PC-9 (cell line): ENCODE results near the gene GXYLT1. TPM values are rescaled to one million over a fixed set of nuclear protein-coding genes. Genes with fewer than 3 reads are reported as not detected.

Experiments used
- BruUV-seq: library from RNA; stranded (reverse); fragments of 400-500 nt; replicated peaks from 2 replicates; lab custom pipeline; 2021; lab: Mats Ljungman, UMichigan
- CTCF ChIA-PET: fragments of 300-600 bp; sonication (Branson Sonifier 250); formaldehyde crosslinking; loops from one replicate; lab custom pipeline; 2022; ENCODE audit warnings: antibody characterized with exemption; lab: Charles Lee
- POLR2A ChIA-PET: fragments of 300-600 bp; sonication (Branson Sonifier 250); formaldehyde crosslinking; loops from one replicate; lab custom pipeline; 2022; ENCODE audit warnings: antibody characterized with exemption; ENCODE audit not compliant: unreplicated experiment; lab: Charles Lee
- DNase-seq, 2 experiments: peaks; one replicate each; pipeline versions ENCODE4 v3.0.0 to v3.0.0-alpha.2; 2015 to 2022; ENCODE audit warnings: mixed read lengths in 1 of 2
- H2AFZ ChIP-seq: fragments of 200-600 bp; sonication (generic); 2 replicates; pipeline ENCODE4 v1.8.1; 2017; ENCODE audit warnings: antibody characterized with exemption
- H3F3A ChIP-seq: fragments of 200-600 bp; sonication (generic); 2 replicates; pipeline ENCODE4 v1.8.1; 2017; ENCODE audit warnings: antibody characterized with exemption, mild to moderate bottlenecking, low read depth; ENCODE audit not compliant: insufficient read depth
- H3K27ac ChIP-seq: fragments of 200-600 bp; sonication (generic); 2 replicates; pipeline ENCODE4 v1.6.1; 2016; ENCODE audit warnings: mixed run types
- H3K27me3 ChIP-seq: fragments of 200-600 bp; sonication (generic); 2 replicates; pipeline ENCODE4 v1.6.1; 2016; ENCODE audit warnings: low read depth, mixed run types; ENCODE audit not compliant: insufficient read depth
- H3K36me3 ChIP-seq: fragments of 200-600 bp; sonication (generic); 2 replicates; pipeline ENCODE4 v1.6.1; 2016; ENCODE audit warnings: low read depth, mixed run types
- H3K4me1 ChIP-seq: fragments of 200-600 bp; sonication (generic); replicated peaks from 2 replicates; pipeline ENCODE4 v1.6.1; 2016; ENCODE audit warnings: mixed run types; ENCODE audit not compliant: insufficient read depth
- H3K4me2 ChIP-seq: fragments of 200-600 bp; sonication (generic); 2 replicates; pipeline ENCODE4 v1.6.1; 2017; ENCODE audit warnings: mixed run types
- H3K4me3 ChIP-seq: fragments of 200-600 bp; sonication (generic); 2 replicates; pipeline ENCODE4 v1.6.1; 2016; ENCODE audit warnings: mixed run types
- H3K79me2 ChIP-seq: fragments of 200-600 bp; sonication (generic); 2 replicates; pipeline ENCODE4 v1.6.1; 2017; ENCODE audit warnings: low read depth, mixed run types
- H3K9me2 ChIP-seq: fragments of 200-600 bp; sonication (generic); 2 replicates; pipeline ENCODE4 v1.8.1; 2017; ENCODE audit warnings: mild to moderate bottlenecking; ENCODE audit not compliant: insufficient read depth
- H3K9me3 ChIP-seq: fragments of 200-600 bp; sonication (generic); 2 replicates; pipeline ENCODE4 v1.8.1; 2016; ENCODE audit warnings: low read depth; ENCODE audit not compliant: insufficient read depth
- H4K20me1 ChIP-seq: fragments of 200-600 bp; sonication (generic); 2 replicates; pipeline ENCODE4 v1.8.1; 2017; ENCODE audit not compliant: insufficient read depth
- CTCF ChIP-seq: fragments of 200-600 bp; sonication (generic); conservative IDR thresholded peaks from 2 replicates; pipeline ENCODE4 v1.6.1; 2017; ENCODE audit warnings: mixed run types, antibody characterized with exemption, mild to moderate bottlenecking, moderate library complexity
- EZH2 ChIP-seq: fragments of 200-600 bp; sonication (generic); IDR thresholded peaks from 2 replicates; pipeline ENCODE4 v1.8.0; 2017; ENCODE audit warnings: antibody characterized with exemption, low read depth
- intact Hi-C: fragments of 100-400 bp; cut with micrococcal nuclease; formaldehyde crosslinking; loops from one replicate; pipeline ENCODE4 v1.10.0; 2022; ENCODE audit not compliant: unreplicated experiment
- total RNA-seq: library from RNA; stranded (reverse); gene quantifications from 2 replicates; pipeline ENCODE4 v1.2.3, GENCODE V29; 2021

The GXYLT1 gene
- total RNA-seq, 1 experiment from 2014 or later: 7.8 TPM

DNA sequence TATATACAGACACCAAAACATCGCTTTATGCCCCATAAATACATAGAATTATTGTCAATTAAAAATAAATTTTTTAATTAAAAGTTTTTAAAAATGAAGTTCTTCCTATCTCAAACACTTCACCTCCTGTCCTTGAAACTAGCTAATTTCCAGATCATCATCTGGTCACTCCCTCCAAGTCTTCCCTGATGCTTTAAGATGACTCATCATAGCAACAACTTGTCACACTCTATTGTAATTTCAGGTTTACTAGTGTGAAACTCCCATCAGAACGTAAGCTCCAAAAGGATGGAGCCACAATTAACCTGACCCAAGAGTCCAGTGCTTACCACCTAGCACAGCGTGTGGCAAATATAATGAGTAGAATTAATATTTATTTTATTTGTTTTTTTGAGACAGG, 16.3 kb downstream of the GXYLT1 start:
- CTCF ChIA-PET: no interaction called here
- Histone ChIP-seq H3K4me1 (peaks cover 21% of the 10 kb centered on the region), H3K79me2 (peaks cover 70% of the 10 kb centered on the region), H2AFZ (no peak overlapping the region), H3K36me3 (no peaks in the 10 kb centered on the region), H3K9me3 (no peaks in the 10 kb centered on the region), H3F3A (peaks cover 15% of the 10 kb centered on the region), H3K27me3 (no peaks in the 10 kb centered on the region), H3K4me2 (no peak overlapping the region), H3K27ac (no peak overlapping the region), H4K20me1 (peaks cover 10% of the 10 kb centered on the region; the same call in 1 of the 2 replicates), H3K4me3 (no peak overlapping the region), H3K9me2 (no peaks in the 10 kb centered on the region)
- POLR2A ChIA-PET: no interaction called here
- no peak for DNase-seq
- intact Hi-C loops: loop anchor here (5.0 to 10.0 kb wide), 2 partner anchors 56 to 1209 kb away; no protein-coding TSS in a partner anchor
- no TSS peak for BruUV-seq
- no peak for TF ChIP-seq EZH2
- TF ChIP-seq CTCF: no peak

DNA sequence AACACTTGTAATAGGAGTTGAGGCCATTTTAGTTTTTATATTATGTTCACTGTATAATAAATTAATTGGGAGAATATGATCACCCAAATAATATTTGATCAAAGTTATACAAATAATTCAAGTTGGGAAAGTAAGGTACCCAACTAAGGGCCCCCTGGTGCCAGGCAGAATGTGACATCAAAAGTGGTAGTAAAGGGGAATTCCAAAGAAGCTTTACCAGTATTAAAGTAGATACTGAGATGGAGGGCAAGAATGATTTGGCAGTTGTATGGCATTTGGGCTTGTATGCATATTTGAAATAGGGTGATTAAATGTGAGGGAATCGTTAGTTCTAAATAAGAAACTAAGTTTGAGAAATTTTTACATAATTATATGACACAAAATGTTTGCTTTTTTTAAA, 17.7 kb downstream of the GXYLT1 start:
- POLR2A ChIA-PET: no interaction called here
- Histone ChIP-seq H3K79me2 (peaks cover 70% of the 10 kb centered on the region), H3K9me3 (no peaks in the 10 kb centered on the region), H3K27ac (no peak overlapping the region), H3K4me3 (no peak overlapping the region), H3K27me3 (no peaks in the 10 kb centered on the region), H3F3A (peaks cover 15% of the 10 kb centered on the region), H3K4me2 (no peak overlapping the region), H2AFZ (no peak overlapping the region), H4K20me1 (peaks cover 10% of the 10 kb centered on the region; the same call in 1 of the 2 replicates), H3K36me3 (no peaks in the 10 kb centered on the region), H3K4me1 (peaks cover 21% of the 10 kb centered on the region), H3K9me2 (no peaks in the 10 kb centered on the region)
- TF ChIP-seq CTCF: no peak
- TF ChIP-seq EZH2: no peak
- intact Hi-C loops: loop anchor here (5.0 to 10.0 kb wide), 2 partner anchors 58 to 1210 kb away; no protein-coding TSS in a partner anchor
- no TSS peak for BruUV-seq
- no peak for DNase-seq
- CTCF ChIA-PET: interaction anchor here (0.7 kb wide), 2 partner anchors 464 to 1061 kb away, joined by 3 to 10 read pairs; no protein-coding TSS in a partner anchor

DNA sequence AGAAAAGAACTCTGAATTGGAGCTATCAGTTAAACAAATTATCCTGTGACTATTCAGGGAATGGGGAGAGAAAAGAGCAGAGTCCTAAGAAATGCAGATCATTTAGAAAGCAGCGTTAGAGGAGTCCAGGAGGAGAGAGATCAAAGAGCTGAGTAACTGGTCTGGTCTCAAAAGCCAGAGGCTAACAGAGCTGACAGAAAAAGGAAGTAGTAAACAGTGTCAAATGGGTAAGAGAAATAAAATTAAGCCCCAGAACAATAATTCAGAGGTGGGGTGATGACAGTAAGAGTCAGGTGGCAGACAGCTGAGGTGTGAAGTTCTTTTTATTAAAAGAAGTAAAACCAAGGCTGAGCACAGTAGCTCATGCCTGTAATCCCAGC, 19.3 kb downstream of the GXYLT1 start:
- Histone ChIP-seq H3K36me3 (no peaks in the 10 kb centered on the region), H3K27ac (no peak overlapping the region), H4K20me1 (peaks cover 10% of the 10 kb centered on the region; the same call in 1 of the 2 replicates), H3K4me1 (peaks cover 7% of the 10 kb centered on the region), H3K4me3 (no peak overlapping the region), H3K9me3 (no peaks in the 10 kb centered on the region), H2AFZ (no peak overlapping the region), H3K27me3 (no peaks in the 10 kb centered on the region), H3K79me2 (peaks cover 60% of the 10 kb centered on the region), H3K4me2 (no peak overlapping the region), H3K9me2 (no peaks in the 10 kb centered on the region), H3F3A (peaks cover 5% of the 10 kb centered on the region)
- no peak for DNase-seq
- BruUV-seq: no TSS peak
- no peak for TF ChIP-seq CTCF
- no peak for TF ChIP-seq EZH2
- intact Hi-C loops: loop anchor here (5.0 to 10.0 kb wide), 2 partner anchors 59 to 1212 kb away; no protein-coding TSS in a partner anchor
- CTCF ChIA-PET: interaction anchor here (0.7 kb wide), 1 partner anchor 102 kb away, joined by 3 read pairs; no protein-coding TSS in a partner anchor
- POLR2A ChIA-PET: no interaction called here
